Colonic mucosa (tissue), 4 donors: Measurements from ENCODE around the gene FAM3B. TPM values are rescaled to one million over a fixed set of nuclear protein-coding genes. Genes with fewer than 3 reads are reported as not detected.

Source experiments
- DNase-seq: peaks from one replicate; pipeline ENCODE4 v3.0.0-alpha.2; 2020
- H3K27ac ChIP-seq: fragments of 200-600 bp; one replicate; pipeline ENCODE4 v1.8.0; 2021
- H3K27me3 ChIP-seq: fragments of 200-600 bp; one replicate; pipeline ENCODE4 v1.8.0; 2021
- H3K36me3 ChIP-seq: fragments of 200-600 bp; one replicate; pipeline ENCODE4 v1.8.0; 2021
- H3K4me1 ChIP-seq: fragments of 200-600 bp; one replicate; pipeline ENCODE4 v1.8.0; 2021; ENCODE audit warnings: mild to moderate bottlenecking
- H3K4me3 ChIP-seq: fragments of 200-600 bp; one replicate; pipeline ENCODE4 v1.8.0; 2021
- H3K9ac ChIP-seq, 2 donors: one replicate each; pipeline ENCODE4 v1.7.0; 2013; ENCODE audit warnings: control low read depth in 2 of 2, low read depth in 2 of 2, low read length in 2 of 2
- H3K9me3 ChIP-seq: fragments of 200-600 bp; one replicate; pipeline ENCODE4 v1.8.0; 2021
- intact Hi-C: fragments of 100-400 bp; cut with DNase I; formaldehyde crosslinking; loops from one replicate; pipeline ENCODE4 v1.14.1; 2022
- total RNA-seq, 2 donors: library from RNA; stranded (reverse); fragmentation: NEBNext Ultra II Directional in 1 of 2; extraction: Animal tissue kit (Norgen Biotek cat#: 25700) in 1 of 2; gene quantifications; one replicate each; pipeline ENCODE4 v1.2.1, GENCODE V29; 2021
- TF ChIP-seq, protein P1 (sequence below): fragments of 200-600 bp; IDR thresholded peaks from one replicate; pipeline ENCODE4 v1.8.0; 2022; ENCODE audit warnings: antibody characterized with exemption, mild to moderate bottlenecking
- donor health status: healthy.
- donor health status: DM: no; HTN: no; CAD: no.
- donor health status: DM: no; HTN: no; CAD: no.

Gene FAM3B
- total RNA-seq, 2 donors from 2014 or later: 0.35 to 0.90 TPM

DNA sequence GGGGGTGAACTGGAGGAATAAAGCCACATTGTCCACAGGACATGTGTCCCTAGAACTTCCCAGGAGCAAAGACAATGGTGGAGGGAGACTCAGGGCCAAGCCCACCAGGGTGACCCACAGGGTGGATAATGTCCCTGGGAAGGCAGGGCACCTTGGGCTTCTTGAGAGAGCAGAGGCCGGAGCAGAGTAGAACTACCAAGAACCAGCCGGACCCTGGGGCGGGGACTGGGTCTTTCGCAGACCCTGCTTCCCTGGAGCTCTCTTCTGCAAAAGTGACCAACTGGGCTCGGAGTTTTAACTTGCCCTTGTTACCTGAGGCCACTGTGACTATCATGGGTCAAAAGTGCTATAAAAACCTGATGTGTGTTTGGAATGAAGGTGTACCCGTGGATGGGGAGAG is 875 bp upstream of the FAM3B start:
- no peak overlapping the region for H3K9ac ChIP-seq
- H3K27me3 ChIP-seq: peaks cover 29% of the 10 kb centered on the region
- no peaks in the 10 kb centered on the region for H3K36me3 ChIP-seq
- DNase-seq: no peak
- no peak overlapping the region for H3K27ac ChIP-seq
- no peaks in the 10 kb centered on the region for H3K4me1 ChIP-seq
- no peaks in the 10 kb centered on the region for H3K9me3 ChIP-seq
- intact Hi-C loops: no loop called here
- TF ChIP-seq, protein P1, sequence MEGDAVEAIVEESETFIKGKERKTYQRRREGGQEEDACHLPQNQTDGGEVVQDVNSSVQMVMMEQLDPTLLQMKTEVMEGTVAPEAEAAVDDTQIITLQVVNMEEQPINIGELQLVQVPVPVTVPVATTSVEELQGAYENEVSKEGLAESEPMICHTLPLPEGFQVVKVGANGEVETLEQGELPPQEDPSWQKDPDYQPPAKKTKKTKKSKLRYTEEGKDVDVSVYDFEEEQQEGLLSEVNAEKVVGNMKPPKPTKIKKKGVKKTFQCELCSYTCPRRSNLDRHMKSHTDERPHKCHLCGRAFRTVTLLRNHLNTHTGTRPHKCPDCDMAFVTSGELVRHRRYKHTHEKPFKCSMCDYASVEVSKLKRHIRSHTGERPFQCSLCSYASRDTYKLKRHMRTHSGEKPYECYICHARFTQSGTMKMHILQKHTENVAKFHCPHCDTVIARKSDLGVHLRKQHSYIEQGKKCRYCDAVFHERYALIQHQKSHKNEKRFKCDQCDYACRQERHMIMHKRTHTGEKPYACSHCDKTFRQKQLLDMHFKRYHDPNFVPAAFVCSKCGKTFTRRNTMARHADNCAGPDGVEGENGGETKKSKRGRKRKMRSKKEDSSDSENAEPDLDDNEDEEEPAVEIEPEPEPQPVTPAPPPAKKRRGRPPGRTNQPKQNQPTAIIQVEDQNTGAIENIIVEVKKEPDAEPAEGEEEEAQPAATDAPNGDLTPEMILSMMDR: no peak
- H3K4me3 ChIP-seq: no peak overlapping the region

DNA sequence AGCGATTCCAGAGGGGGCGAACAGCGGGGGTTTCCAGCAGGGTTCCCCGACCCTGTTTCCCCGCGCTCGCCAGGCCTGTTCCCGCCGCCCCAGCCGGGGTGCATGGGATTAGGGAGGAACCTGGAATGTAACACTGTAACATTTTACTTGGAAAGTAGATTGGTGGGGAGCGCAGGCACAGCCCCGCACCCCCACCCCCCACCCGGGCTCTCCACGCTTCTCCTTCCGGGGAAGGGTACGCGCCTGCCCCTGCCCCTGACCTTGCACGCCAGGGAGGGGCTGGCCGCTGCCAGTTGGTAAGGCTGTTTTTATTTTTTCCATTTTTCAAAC is 427 bp downstream of the FAM3B start:
- Histone ChIP-seq H3K4me3 (peak overlapping the region; percentile 12), H3K27ac (no peak overlapping the region), H3K9ac (peak overlapping the region in 1 of 2 donors; percentile 57)

DNA sequence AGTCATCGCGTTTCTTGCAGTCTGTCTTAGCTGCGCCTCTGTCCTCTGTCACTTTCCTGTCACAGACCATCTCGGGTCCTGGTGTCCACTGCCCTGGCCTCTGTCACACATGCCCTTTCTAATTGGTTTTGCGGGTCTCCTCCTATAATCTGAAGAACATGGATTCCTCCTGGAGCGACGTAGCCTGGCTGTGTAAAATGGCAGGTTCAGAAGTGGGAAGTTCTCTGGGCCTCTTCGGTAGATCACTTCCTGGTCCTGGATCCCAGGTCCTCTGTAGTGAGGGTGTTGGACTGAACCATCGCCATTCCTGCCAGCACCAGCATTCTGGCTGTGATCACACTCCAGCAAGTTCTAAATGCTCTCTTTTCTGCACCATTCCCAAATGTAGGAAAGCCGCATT is 857 bp downstream of the FAM3B start:
- H3K4me3 ChIP-seq: no peak overlapping the region

More for the DNA sequence above, 427 bp downstream of the FAM3B start:
- TF ChIP-seq, protein P1: no peak
- H3K27me3 ChIP-seq: peaks cover 29% of the 10 kb centered on the region
- no peaks in the 10 kb centered on the region for H3K4me1 ChIP-seq
- no peaks in the 10 kb centered on the region for H3K9me3 ChIP-seq
- intact Hi-C loops: no loop called here
- H3K36me3 ChIP-seq: no peaks in the 10 kb centered on the region
- no peak for DNase-seq

DNA sequence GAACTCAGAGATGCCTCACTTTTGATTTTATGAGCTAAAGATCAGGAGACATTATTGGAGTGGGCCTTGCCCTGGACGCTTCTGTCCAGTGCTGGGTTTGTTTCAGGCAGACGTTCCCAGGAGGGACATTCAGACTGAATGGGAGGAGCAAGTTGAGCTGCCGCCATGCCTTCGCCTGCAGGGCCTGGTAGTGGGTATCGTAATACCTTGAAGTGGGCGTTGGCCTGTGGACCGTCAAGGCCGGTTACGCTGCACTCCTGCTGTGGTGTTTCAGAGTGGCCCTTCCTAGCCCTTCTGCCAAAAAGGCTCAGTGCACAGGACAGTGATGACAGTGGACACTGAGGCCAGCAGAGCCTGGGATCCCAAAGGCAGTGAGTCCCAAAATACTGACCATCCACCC is 1.6 kb downstream of the FAM3B start:
- H3K4me3 ChIP-seq: no peak overlapping the region
- peaks cover 29% of the 10 kb centered on the region for H3K27me3 ChIP-seq
- TF ChIP-seq, protein P1: no peak
- no peaks in the 10 kb centered on the region for H3K9me3 ChIP-seq
- intact Hi-C loops: no loop called here
- H3K36me3 ChIP-seq: no peaks in the 10 kb centered on the region
- no peak for DNase-seq
- no peak overlapping the region for H3K9ac ChIP-seq
- no peaks in the 10 kb centered on the region for H3K4me1 ChIP-seq
- no peak overlapping the region for H3K27ac ChIP-seq

More for the DNA sequence above, 857 bp downstream of the FAM3B start:
- intact Hi-C loops: no loop called here
- Histone ChIP-seq H3K9me3 (no peaks in the 10 kb centered on the region), H3K27me3 (peaks cover 29% of the 10 kb centered on the region), H3K4me1 (no peaks in the 10 kb centered on the region), H3K9ac (no peak overlapping the region), H3K27ac (no peak overlapping the region), H3K36me3 (no peaks in the 10 kb centered on the region)
- DNase-seq: no peak
- TF ChIP-seq, protein P1: no peak

DNA sequence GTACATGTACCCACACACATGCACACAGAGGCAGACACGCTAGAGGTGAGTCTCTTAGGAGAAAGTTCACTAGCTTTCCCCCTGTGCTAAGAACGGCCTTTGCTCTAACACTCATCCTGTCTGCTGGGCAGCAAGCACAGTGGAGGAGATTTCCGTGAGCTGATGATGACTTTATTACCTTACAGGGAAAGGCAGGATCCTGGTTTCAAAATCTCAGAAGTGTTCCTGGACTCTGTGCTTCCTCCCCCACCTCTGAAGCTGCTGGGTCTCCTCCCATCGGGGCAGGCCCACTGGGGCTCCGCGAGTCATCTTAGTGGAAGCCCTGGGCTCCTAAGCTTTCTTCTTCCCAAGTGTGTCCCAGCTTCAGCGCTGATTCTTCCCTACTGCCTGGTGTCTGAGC is 2.7 kb downstream of the FAM3B start:
- Histone ChIP-seq H3K36me3 (no peaks in the 10 kb centered on the region), H3K9ac (no peak overlapping the region), H3K27ac (no peak overlapping the region), H3K4me3 (no peak overlapping the region), H3K9me3 (no peaks in the 10 kb centered on the region), H3K27me3 (peaks cover 24% of the 10 kb centered on the region), H3K4me1 (no peaks in the 10 kb centered on the region)
- DNase-seq: peak; percentile 25
- TF ChIP-seq, protein P1: no peak
- intact Hi-C loops: no loop called here
